ENCODE data around the gene EIF3L.

Gene EIF3L

GRCh38 chr22:37907036-37907954 is 58.1 kb downstream of the EIF3L start:
- Histone ChIP-seq H3K4me3 (replicated peaks; ENCODE audit: insufficient read depth, low read length) (peak overlapping the region; percentile 43), H3K27ac (replicated peaks) (no peak overlapping the region), H3K27me3 (ENCODE audit: insufficient read depth, poor library complexity, severe bottlenecking) (no peaks in the 10 kb centered on the region)
- no peak for TF ChIP-seq REST (IDR thresholded peaks at IDR 0.05; ENCODE audit: insufficient replicate concordance, low read depth)
- no peak for DNase-seq (ENCODE audit: low read depth in 1 of 2, low spot score in 1 of 2)

GRCh38 chr22:37909766-37910165 is 60.5 kb downstream of the EIF3L start:
- TF ChIP-seq CTCF (IDR thresholded peaks at IDR 0.05; ENCODE audit: insufficient read depth, low read length) = no peak
- TF ChIP-seq POLR2AphosphoS5 (IDR thresholded peaks at IDR 0.05; ENCODE audit: low read depth) = no peak
- TF ChIP-seq SPI1 (IDR thresholded peaks at IDR 0.05; ENCODE audit: borderline replicate concordance, low read depth) = no peak
- TF ChIP-seq GABPA (IDR thresholded peaks at IDR 0.05; ENCODE audit: low read depth) = no peak
- no peak for TF ChIP-seq REST (IDR thresholded peaks at IDR 0.05; ENCODE audit: insufficient replicate concordance, low read depth)
- DNase-seq (ENCODE audit: low read depth in 1 of 2, low spot score in 1 of 2) = no peak
- no peaks in the 10 kb centered on the region for H3K27me3 ChIP-seq (ENCODE audit: insufficient read depth, poor library complexity, severe bottlenecking)
- H3K27ac ChIP-seq (replicated peaks) = no peak overlapping the region
- H3K4me3 ChIP-seq (replicated peaks; ENCODE audit: insufficient read depth, low read length) = no peak overlapping the region

- no peak overlapping the region for H3K4me3 ChIP-seq (replicated peaks; ENCODE audit: insufficient read depth, low read length)
- H3K27ac ChIP-seq (replicated peaks) = no peak overlapping the region
- no peak for DNase-seq (ENCODE audit: low read depth in 1 of 2, low spot score in 1 of 2)
- no peak for TF ChIP-seq CTCF (IDR thresholded peaks at IDR 0.05; ENCODE audit: insufficient read depth, low read length)
- no peak for TF ChIP-seq REST (IDR thresholded peaks at IDR 0.05; ENCODE audit: insufficient replicate concordance, low read depth)
- TF ChIP-seq GABPA (IDR thresholded peaks at IDR 0.05; ENCODE audit: low read depth) = no peak
- TF ChIP-seq SPI1 (IDR thresholded peaks at IDR 0.05; ENCODE audit: borderline replicate concordance, low read depth) = no peak
- TF ChIP-seq POLR2AphosphoS5 (IDR thresholded peaks at IDR 0.05; ENCODE audit: low read depth) = no peak
- no peaks in the 10 kb centered on the region for H3K27me3 ChIP-seq (ENCODE audit: insufficient read depth, poor library complexity, severe bottlenecking)
These were observed 61.9 kb downstream of the EIF3L start for GRCh38 chr22:37910890-37911672.
